ENCODE results near the gene UST.
"Not testable (repeated sequence)": the region's sequence is repeated elsewhere in the genome, so short reads cannot be mapped to it uniquely, and the experiment has no call there.

The UST gene

DNA sequence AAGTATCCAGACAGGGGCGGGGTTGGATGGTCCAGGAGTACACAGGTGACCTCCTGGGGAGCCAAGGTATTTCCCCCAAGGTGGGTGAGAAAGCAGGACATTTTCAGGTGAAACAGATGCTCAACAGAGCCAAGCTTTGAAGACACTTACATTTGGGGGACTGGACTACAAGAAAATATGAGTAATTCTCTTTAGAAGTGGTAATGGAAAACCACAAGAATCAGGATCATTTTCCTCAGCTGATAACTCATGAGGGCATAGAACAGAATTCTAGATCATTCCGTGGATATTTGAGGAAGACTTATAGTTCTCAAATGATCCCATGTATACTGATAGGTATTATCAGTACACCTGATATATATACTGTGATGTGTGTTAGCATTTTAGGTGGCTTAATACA, 89.9 kb downstream of the UST start:
- no peak for DNase-seq (ENCODE audit: low spot score)

GRCh38 chr6:148837941-148838340, 91.1 kb downstream of the UST start:
- DNase-seq (ENCODE audit: low spot score): no peak

GRCh38 chr6:148839044-148839443, 92.2 kb downstream of the UST start:
- no peak for DNase-seq (ENCODE audit: low spot score)

DNA sequence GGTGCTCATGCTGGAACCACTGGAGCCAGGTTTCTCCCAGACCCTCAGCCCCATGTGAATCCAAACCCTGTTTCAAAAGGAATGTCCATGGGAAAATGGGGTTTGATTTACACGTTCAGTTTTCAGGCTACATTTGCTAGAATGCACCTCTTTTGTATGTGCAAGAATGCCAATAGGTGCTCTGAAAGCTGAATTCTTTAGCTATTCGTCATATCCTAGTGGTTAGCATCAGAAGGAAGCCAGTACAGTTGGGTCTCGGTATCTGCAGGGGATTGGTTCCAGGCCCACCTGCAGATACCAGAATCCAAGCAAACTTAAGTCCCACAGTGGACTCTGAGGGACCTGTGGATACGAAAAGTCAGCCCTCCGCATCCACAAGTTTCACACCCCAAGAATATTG, 93.4 kb downstream of the UST start:
- DNase-seq (ENCODE audit: low spot score): no peak

- DNase-seq (ENCODE audit: low spot score): no peak
Observed at GRCh38 chr6:148842296-148843019, 95.6 kb downstream of the UST start.

GRCh38 chr6:148845464-148845863, 98.6 kb downstream of the UST start:
- DNase-seq (ENCODE audit: low spot score): no peak

DNA sequence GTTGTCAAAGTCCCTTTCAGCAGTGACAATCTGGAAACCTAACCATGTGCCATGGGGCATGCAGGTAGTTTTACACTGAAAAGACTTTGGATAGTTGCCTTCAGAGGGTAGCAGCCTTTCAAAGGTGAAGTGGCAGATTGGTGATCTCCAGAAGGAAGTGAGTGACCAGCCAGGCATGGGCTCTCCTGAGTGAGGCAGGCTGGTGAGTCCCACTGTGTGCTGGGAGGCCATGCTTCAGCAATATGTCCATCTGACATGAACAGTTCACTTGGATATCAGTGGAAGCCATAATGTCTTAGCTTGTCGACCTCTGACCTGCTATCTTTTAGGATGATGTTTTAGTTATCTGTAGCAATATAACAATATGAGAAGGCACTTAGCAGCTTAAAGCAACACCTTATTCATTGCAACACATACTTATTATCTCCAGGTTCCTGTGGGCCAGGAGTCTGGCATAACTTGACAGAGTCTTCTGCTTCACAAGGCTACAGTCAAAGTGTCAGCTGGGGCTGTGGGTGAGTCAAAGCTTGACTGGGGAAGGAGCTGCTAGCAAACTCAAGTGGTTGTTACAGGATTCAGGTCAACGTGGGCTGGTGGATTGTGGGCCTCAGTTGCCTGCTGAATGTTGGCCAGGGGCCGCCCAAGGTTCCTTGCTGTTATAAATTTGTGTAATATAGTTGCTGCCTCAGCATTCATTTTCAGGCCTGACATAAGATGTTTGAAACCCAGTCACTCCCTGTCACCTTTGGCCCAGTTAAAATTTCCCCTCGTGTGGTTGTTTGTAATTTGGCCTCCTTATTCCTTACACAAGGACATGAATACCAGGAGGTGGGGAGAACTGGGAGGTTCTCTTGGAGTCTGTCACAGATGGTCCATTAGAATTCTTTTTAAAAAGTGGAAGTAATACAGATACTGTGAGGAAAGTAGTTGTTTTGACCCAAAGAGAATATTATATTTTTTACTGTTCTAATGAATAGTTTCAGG, 100.2 kb downstream of the UST start:
- no peak for DNase-seq (ENCODE audit: low spot score)

- DNase-seq (ENCODE audit: low spot score): no peak
Observed at GRCh38 chr6:148848915-148849314, 102.1 kb downstream of the UST start.

- not testable (repeated sequence) for DNase-seq (ENCODE audit: low spot score)
Observed at GRCh38 chr6:148849449-148849848, 102.6 kb downstream of the UST start.

GRCh38 chr6:148850964-148851363, 104.1 kb downstream of the UST start:
- no peak for DNase-seq (ENCODE audit: low spot score)

GRCh38 chr6:148851683-148852556, 105.1 kb downstream of the UST start:
- no peak for DNase-seq (ENCODE audit: low spot score)

DNA sequence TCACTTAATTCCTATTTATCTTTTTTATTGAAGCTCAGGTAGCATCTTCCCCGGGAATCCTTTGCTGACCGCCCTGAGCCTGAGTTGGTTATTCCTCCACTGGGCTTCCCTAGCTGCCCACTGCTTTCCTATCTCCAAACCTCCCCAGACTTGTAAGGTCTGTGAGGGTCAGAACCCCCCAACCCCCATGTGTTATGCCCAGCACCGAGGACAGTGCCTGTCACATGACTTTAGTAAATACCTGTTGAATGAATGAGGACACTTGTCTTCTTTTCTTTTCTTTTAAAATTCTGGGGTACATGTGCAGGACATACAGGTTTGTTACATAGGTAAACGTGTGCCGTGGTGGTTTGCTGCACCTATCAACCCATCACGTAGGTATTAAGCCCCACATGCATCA, 105.9 kb downstream of the UST start:
- no peak for DNase-seq (ENCODE audit: low spot score)

DNA sequence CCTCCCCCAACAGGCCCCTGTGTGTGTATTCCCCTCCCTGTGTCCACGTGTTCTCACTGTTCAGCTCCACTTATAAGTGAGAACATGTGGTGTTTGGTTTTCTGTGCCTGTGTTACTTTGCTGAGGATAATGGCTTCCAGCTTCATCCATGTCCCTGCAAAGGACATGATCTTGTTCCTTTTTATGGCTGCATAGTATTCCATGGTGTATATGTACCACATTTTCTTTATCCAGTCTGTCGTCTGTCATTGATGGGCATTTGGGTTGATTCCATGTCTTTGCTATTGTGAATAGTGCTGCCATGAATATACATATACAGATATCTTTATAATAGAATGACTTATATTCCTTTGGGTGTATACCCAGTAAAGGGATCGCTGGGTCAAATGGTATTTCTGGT, 106.3 kb downstream of the UST start:
- not testable (repeated sequence) for DNase-seq (ENCODE audit: low spot score)

DNA sequence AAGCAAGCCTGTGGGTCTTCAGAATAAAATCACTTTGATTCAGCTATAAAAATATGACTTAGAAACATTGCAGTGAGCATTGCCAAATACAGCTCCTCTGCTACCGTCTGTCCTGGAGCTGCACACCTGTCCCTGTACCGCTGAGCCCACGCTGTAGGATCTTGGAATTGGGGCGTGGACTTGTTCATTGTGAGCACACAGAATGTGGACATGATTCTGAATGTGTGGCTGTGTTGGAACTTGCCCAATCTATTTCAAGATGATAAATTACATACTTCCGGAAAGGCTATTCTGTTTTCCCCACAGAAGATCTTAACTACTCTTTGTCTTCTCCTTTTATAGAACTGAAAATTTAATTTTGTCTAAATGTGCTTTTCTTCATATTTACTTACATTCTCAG, 107.3 kb downstream of the UST start:
- DNase-seq (ENCODE audit: low spot score): no peak

DNA sequence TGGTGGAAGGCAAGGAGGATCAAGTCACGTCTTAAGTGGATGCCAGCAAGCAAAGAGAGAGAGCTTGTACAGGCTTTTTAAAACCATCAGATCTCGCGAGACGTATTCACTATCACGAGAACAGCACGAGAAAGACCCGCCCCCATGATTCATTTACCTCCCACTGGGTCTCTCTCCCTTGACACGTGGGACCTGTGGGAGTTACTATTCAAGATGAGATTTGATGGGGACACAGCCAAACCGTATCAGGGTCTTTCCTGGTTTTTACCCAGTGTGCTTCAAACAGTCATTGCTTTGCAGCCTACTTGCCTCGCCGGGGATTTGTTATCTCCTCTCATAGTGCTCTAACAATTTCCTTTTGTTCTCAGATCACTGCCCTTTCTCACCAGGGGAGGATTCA, 108.2 kb downstream of the UST start:
- no peak for DNase-seq (ENCODE audit: low spot score)

- DNase-seq (ENCODE audit: low spot score): no peak
Observed at GRCh38 chr6:148855744-148856143, 108.9 kb downstream of the UST start.

DNA sequence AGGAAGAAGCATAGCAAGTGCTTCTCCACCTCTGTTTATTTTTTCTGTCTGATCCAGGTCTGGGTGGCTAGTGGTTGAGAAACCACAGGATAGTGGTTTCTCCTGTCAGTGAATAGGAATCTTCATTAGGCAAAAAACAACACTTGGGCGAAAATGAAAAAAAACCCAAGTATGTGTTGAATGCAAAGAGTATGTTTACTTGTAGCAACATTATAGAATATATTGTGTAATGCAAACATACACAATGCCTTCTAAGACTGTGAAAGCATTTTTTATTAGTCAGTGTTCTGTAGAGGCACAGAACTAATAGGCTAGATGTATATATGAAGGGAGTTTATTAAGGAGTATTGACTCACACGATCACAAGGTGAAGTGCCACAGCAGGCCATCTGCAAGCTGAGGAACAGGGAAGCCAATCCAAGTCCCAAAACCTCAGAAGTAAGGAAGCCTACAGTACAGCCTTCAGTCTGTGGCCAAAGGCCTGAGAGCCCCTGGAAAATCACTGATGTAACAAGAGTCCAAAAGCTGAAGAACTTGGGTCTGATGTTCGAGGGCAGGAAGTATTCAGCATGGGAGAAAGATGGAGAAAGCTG, 111.1 kb downstream of the UST start:
- DNase-seq (ENCODE audit: low spot score): peak; percentile 59

DNA sequence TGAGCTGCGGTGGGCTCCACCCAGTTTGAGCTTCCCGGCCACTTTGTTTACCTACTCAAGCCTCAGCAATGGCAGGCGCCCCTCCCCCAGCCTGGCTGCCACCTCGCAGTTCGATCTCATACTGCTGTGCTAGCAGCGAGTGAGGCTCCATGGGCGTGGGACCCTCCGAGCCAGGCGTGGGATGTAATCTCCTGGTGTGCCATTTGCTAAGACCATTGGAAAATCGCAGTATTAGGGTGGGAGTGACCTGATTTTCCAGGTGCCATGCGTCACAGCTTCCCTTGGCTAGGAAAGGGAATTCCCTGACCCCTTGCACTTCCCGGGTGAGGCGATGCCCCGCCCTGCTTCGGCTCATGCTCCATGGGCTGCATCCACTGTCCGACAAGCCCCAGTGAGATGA, 117.3 kb downstream of the UST start:
- not testable (repeated sequence) for DNase-seq (ENCODE audit: low spot score)

GRCh38 chr6:148864941-148865340, 118.1 kb downstream of the UST start:
- no peak for DNase-seq (ENCODE audit: low spot score)

DNA sequence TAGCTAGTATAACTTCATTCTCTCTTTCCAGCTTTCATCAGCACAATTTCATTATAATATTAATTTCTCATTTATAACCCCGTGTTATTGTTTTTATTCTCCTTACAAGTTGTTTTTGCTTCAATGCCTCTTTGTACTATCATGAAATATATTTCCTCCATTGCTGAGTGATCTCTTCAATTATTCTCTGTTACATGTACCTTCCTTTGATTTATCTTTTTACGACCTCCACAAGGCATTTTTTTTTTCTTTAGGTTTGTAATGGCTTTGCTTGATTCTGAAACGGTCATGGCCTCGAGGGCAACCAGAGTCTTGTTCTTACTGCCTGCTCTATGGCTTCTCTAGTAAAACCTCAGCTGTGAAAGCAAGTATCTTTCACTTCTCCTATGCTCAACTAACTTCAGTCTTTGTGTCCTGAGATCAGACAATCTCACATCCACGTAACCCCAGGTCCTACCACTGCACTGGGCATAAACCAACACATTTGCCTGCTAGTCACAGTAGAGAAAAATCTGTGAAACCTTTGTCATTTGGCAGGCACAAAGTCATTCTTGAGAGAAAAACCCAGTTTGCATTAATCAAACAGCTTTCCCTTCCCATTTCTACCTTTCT, 119.9 kb downstream of the UST start:
- no peak for DNase-seq (ENCODE audit: low spot score)

DNA sequence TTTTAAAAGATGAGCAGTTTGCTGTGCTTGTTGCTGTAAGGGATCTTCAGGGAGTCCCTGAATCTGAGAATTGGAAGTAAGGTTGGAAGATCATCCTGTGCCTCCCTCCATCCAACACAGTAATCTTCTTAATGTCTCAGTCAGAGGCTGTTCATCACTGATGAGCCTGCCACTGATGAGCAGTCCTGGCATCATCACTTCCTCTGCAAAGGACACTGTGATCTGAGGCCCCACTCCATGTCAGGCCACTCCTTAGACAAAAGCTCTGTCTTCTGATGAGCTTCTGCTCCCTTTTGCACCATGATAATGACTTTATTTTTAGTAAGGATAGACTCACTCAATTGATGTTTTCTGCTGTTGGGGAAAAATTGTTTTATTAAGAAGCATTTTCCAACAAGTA, 121.0 kb downstream of the UST start:
- no peak for DNase-seq (ENCODE audit: low spot score)
